Measurements from ENCODE around the gene CD38. TPM values are rescaled to one million over a fixed set of nuclear protein-coding genes. Genes with fewer than 3 reads are reported as not detected.

CD38 gene
- total RNA-seq, 1 experiment from 2014 or later: not detected

DNA sequence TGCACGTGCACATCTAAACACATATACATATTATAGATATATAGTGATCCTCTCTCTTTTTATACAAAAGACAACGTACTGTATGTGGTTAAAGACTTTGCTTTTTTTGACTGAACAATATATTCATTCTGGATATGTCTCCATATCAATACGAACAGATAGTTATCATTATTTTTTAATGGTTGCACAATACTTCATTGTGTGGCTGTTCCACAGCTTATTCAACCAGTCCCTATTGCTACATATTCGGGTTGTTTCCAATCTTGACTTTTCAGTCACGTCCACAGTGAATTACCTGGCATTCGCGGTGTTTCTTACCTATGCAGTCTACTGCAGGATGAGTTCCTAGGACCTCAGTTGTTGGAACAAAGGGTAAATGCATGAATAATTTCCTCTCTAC is 107.3 kb downstream of the CD38 start:
- Histone ChIP-seq H3K27me3 (replicated peaks; ENCODE audit: insufficient read depth, low read depth, low read length, poor library complexity) (no peaks in the 10 kb centered on the region), H3K27ac (ENCODE audit: low read depth, low read length, poor library complexity, severe bottlenecking) (no peak overlapping the region), H3K9me3 (ENCODE audit: low read depth, low read length, poor library complexity, severe bottlenecking) (no peaks in the 10 kb centered on the region), H3K4me1 (ENCODE audit: insufficient read depth, low read length, poor library complexity, severe bottlenecking) (peaks cover 31% of the 10 kb centered on the region), H3K4me3 (ENCODE audit: low read depth, low read length, poor library complexity, severe bottlenecking) (no peak overlapping the region), H3K36me3 (ENCODE audit: insufficient read depth, low read length, poor library complexity, severe bottlenecking) (no peaks in the 10 kb centered on the region)
- no TSS peak for BruUV-seq (replicated peaks)
- TF ChIP-seq, protein P1, sequence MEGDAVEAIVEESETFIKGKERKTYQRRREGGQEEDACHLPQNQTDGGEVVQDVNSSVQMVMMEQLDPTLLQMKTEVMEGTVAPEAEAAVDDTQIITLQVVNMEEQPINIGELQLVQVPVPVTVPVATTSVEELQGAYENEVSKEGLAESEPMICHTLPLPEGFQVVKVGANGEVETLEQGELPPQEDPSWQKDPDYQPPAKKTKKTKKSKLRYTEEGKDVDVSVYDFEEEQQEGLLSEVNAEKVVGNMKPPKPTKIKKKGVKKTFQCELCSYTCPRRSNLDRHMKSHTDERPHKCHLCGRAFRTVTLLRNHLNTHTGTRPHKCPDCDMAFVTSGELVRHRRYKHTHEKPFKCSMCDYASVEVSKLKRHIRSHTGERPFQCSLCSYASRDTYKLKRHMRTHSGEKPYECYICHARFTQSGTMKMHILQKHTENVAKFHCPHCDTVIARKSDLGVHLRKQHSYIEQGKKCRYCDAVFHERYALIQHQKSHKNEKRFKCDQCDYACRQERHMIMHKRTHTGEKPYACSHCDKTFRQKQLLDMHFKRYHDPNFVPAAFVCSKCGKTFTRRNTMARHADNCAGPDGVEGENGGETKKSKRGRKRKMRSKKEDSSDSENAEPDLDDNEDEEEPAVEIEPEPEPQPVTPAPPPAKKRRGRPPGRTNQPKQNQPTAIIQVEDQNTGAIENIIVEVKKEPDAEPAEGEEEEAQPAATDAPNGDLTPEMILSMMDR (conservative IDR thresholded peaks at IDR 0.05; ENCODE audit: low read depth, low read length): no peak
- TF ChIP-seq EZH2 (IDR thresholded peaks at IDR 0.05; ENCODE audit: borderline replicate concordance, low read depth, low read length, poor library complexity, severe bottlenecking): no peak
- no peak for DNase-seq (ENCODE audit: low spot score)
- ChIA-PET CTCF (interaction anchor here (0.5 kb wide), 1 partner anchor 71 kb away, joined by 3 read pairs; no protein-coding TSS in a partner anchor), POLR2A (ENCODE audit: low non-redundant PET) (no interaction called here)
- intact Hi-C loops (cut with micrococcal nuclease; ENCODE audit: unreplicated experiment): no loop called here

DNA sequence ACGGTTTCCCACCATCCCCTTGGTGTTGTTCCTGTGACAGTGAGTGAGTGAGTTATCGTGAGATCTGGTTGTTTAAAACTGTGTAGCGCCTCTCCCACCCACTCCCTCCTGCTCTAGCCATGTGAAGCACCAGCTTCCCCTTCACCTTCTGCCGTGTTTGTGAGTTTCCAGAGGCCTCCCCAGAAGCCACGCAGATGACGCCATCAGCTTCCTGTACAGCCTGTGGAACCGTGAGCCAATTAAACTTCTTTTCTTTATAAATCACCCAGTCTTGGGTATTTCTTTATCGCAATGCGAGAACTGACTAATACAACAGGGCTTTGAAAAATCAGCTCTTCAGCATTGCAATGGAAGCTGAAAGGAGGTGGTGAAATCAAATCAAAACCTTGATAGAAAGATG is 110.4 kb downstream of the CD38 start:
- no TSS peak for BruUV-seq (replicated peaks)
- Histone ChIP-seq H3K36me3 (ENCODE audit: insufficient read depth, low read length, poor library complexity, severe bottlenecking) (no peaks in the 10 kb centered on the region), H3K4me1 (ENCODE audit: insufficient read depth, low read length, poor library complexity, severe bottlenecking) (peaks cover 46% of the 10 kb centered on the region), H3K27me3 (replicated peaks; ENCODE audit: insufficient read depth, low read depth, low read length, poor library complexity) (no peaks in the 10 kb centered on the region), H3K9me3 (ENCODE audit: low read depth, low read length, poor library complexity, severe bottlenecking) (no peaks in the 10 kb centered on the region), H3K4me3 (ENCODE audit: low read depth, low read length, poor library complexity, severe bottlenecking) (no peak overlapping the region), H3K27ac (ENCODE audit: low read depth, low read length, poor library complexity, severe bottlenecking) (no peak overlapping the region)
- intact Hi-C loops (cut with micrococcal nuclease; ENCODE audit: unreplicated experiment): no loop called here
- peak; percentile 49 for DNase-seq (ENCODE audit: low spot score)
- ChIA-PET POLR2A (ENCODE audit: low non-redundant PET) (interaction anchor here (0.5 to 0.9 kb wide), 2 partner anchors 120 to 744 kb away, joined by 3 read pairs; no protein-coding TSS in a partner anchor), CTCF (no interaction called here)
- TF ChIP-seq, protein P1 (conservative IDR thresholded peaks at IDR 0.05; ENCODE audit: low read depth, low read length): no peak
- no peak for TF ChIP-seq EZH2 (IDR thresholded peaks at IDR 0.05; ENCODE audit: borderline replicate concordance, low read depth, low read length, poor library complexity, severe bottlenecking)

DNA sequence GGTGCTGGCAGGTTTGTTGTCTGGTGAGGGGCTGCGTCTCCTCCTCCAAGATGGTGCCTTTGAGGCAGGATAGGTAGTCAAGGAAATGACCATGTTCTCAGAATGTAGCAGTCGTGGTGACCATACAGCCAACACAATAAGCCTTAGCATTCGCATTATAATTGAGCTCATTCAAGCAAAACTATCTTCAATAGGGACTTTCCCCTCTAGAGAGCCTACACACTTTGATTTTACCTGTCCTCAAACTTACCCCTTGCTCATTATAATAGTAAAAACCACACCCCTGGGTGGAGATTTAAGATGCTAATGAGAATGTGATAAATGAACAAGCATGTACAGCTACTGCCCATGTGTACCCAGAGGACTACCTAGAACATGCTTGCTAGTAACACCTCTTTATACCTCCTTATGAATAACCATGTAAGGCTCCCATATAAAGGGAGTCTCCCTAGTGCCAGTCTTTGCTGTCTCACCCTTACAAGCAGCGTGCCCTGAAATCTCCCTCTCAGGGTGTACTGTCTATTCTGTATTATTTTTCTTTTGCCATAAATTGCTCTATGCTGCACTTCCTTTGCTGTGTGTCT is 112.2 kb downstream of the CD38 start:
- Histone ChIP-seq H3K27me3 (replicated peaks; ENCODE audit: insufficient read depth, low read depth, low read length, poor library complexity) (no peaks in the 10 kb centered on the region), H3K4me3 (ENCODE audit: low read depth, low read length, poor library complexity, severe bottlenecking) (no peak overlapping the region), H3K4me1 (ENCODE audit: insufficient read depth, low read length, poor library complexity, severe bottlenecking) (peaks cover 36% of the 10 kb centered on the region), H3K27ac (ENCODE audit: low read depth, low read length, poor library complexity, severe bottlenecking) (no peak overlapping the region), H3K9me3 (ENCODE audit: low read depth, low read length, poor library complexity, severe bottlenecking) (no peaks in the 10 kb centered on the region), H3K36me3 (ENCODE audit: insufficient read depth, low read length, poor library complexity, severe bottlenecking) (no peaks in the 10 kb centered on the region)
- TF ChIP-seq, protein P1 (conservative IDR thresholded peaks at IDR 0.05; ENCODE audit: low read depth, low read length): no peak
- no peak for TF ChIP-seq EZH2 (IDR thresholded peaks at IDR 0.05; ENCODE audit: borderline replicate concordance, low read depth, low read length, poor library complexity, severe bottlenecking)
- DNase-seq (ENCODE audit: low spot score): no peak
- BruUV-seq (replicated peaks): no TSS peak
- intact Hi-C loops (cut with micrococcal nuclease; ENCODE audit: unreplicated experiment): no loop called here
- CTCF ChIA-PET: interaction anchor here (0.6 to 1.3 kb wide), 3 partner anchors 8 to 307 kb away, joined by 3 to 6 read pairs (median 5); no protein-coding TSS in a partner anchor
- POLR2A ChIA-PET (ENCODE audit: low non-redundant PET): no interaction called here

All from A673 (cell line).